Spleen (tissue), 11 donors: ENCODE results near the gene TFAP2C. TPM values are rescaled to one million over a fixed set of nuclear protein-coding genes. Genes with fewer than 3 reads are reported as not detected.
A peak's percentile ranks its signal among the peaks of the same experiment; 100 is the strongest.

Source experiments
- DNase-seq: peaks from one replicate; pipeline ENCODE4 v3.0.0-alpha.2; 2020
- H3K27ac ChIP-seq, 8 donors: fragments of 200-600 bp; sonication (generic) in 7 of 8; 1 replicate in 4 of 8; 2 replicates in 4 of 8; pipeline versions ENCODE4 v1.5.0 to v1.8.0; 2016 to 2021; ENCODE audit warnings: inconsistent platforms in 4 of 8, mild to moderate bottlenecking in 4 of 8, moderate library complexity in 1 of 8
- H3K27me3 ChIP-seq, 7 donors: fragments of 200-600 bp; sonication (generic) in 6 of 7; replicated peaks in 1 of 7; 1 replicate in 4 of 7; 2 replicates in 3 of 7; pipeline versions ENCODE4 v1.5.0 to v1.8.0; 2016 to 2021; ENCODE audit warnings: inconsistent platforms in 3 of 7, mild to moderate bottlenecking in 1 of 7
- H3K36me3 ChIP-seq, 6 donors: fragments of 200-600 bp; sonication (generic) in 5 of 6; 1 replicate in 4 of 6; 2 replicates in 2 of 6; pipeline versions ENCODE4 v1.5.0 to v1.8.0; 2016 to 2021; ENCODE audit warnings: inconsistent platforms in 2 of 6
- H3K4me1 ChIP-seq, 6 donors: fragments of 200-600 bp; sonication (generic) in 5 of 6; 1 replicate in 3 of 6; 2 replicates in 3 of 6; pipeline versions ENCODE4 v1.5.0 to v1.8.0; 2016 to 2021; ENCODE audit warnings: inconsistent platforms in 3 of 6
- H3K4me3 ChIP-seq, 8 donors: fragments of 200-600 bp; sonication (generic) in 7 of 8; 1 replicate in 4 of 8; 2 replicates in 4 of 8; pipeline versions ENCODE4 v1.5.0 to v1.8.0; 2016 to 2021; ENCODE audit warnings: inconsistent platforms in 4 of 8, mild to moderate bottlenecking in 4 of 8, moderate library complexity in 2 of 8
- H3K9me3 ChIP-seq, 8 donors: fragments of 200-600 bp; sonication (generic) in 7 of 8; 1 replicate in 4 of 8; 2 replicates in 4 of 8; pipeline versions ENCODE4 v1.5.0 to v1.8.0; 2016 to 2021; ENCODE audit warnings: inconsistent platforms in 4 of 8
- POLR2A ChIP-seq, 3 donors: fragments of 450-650 bp; IDR thresholded peaks; one replicate each; pipeline ENCODE4 v1.5.1; 2017; ENCODE audit warnings: antibody characterized with exemption in 3 of 3, mild to moderate bottlenecking in 1 of 3
- POLR2AphosphoS5 ChIP-seq, 3 donors: sonication (generic); formaldehyde crosslinking; IDR thresholded peaks; one replicate each; pipeline ENCODE4 v1.5.1; 2017; ENCODE audit warnings: antibody characterized with exemption in 3 of 3
- WGBS, 5 donors: extraction: QIAGEN DNeasy Blood & Tissue Kit in 3 of 5; methylation state at CpG; one replicate each; pipeline versions ENCODE4 v1.1.5 to v1.1.7; 2013 to 2018; 5-methylcytosine and 5-hydroxymethylcytosine counted together
- intact Hi-C: fragments of 100-400 bp; cut with DNase I; formaldehyde crosslinking; loops from one replicate; pipeline ENCODE4 v1.15.0; 2023; ENCODE audit warnings: low total_unique reads
- polyA plus RNA-seq, 3 donors: library from polyadenylated mRNA; stranded (reverse); fragments of 200-250 nt; gene quantifications; one replicate each; pipeline ENCODE4 v1.2.1, GENCODE V29; 2013
- total RNA-seq, 7 donors: library from RNA; depleted of rRNA in 3 of 7; stranded (reverse); fragments of >200 nt in 3 of 7; fragmentation: NEBNext Ultra II Directional in 4 of 7; extraction: Animal tissue kit (Norgen Biotek cat#: 25700) in 4 of 7; gene quantifications; one replicate each; pipeline versions ENCODE4 v1.1.0 to v1.2.1, GENCODE V29; 2016 to 2021
- TF ChIP-seq, protein P1 (sequence below), 11 experiments: fragments of 200-600 bp in 7 of 11; fragments of 450-650 bp in 4 of 11; sonication (generic) in 4 of 11; IDR thresholded peaks in 8 of 11; conservative IDR thresholded peaks in 3 of 11; 1 replicate in 7 of 11; 2 replicates in 4 of 11; pipeline versions ENCODE4 v1.4.0 to v1.8.0; 2016 to 2021; ENCODE audit warnings: antibody characterized with exemption in 11 of 11, inconsistent platforms in 4 of 11, mild to moderate bottlenecking in 1 of 11
- donor health status: healthy with polysubstance abuse.
- donor health status: DM: no; HTN: no; CAD: no; lungs with moderate emphysema.
- donor health status: DM: no; HTN: no; CAD: no.
- donor health status: Bipolar disorder and iron deficiency.
- donor health status: healthy.
- donor health status: DM: no; HTN: no; CAD: no.
- donor health status: DM: yes; HTN: yes; CAD: no.

The TFAP2C gene
- total and polyA plus RNA-seq, 10 donors: 0.03 to 0.16 (median 0.10) TPM; not detected in 7

DNA sequence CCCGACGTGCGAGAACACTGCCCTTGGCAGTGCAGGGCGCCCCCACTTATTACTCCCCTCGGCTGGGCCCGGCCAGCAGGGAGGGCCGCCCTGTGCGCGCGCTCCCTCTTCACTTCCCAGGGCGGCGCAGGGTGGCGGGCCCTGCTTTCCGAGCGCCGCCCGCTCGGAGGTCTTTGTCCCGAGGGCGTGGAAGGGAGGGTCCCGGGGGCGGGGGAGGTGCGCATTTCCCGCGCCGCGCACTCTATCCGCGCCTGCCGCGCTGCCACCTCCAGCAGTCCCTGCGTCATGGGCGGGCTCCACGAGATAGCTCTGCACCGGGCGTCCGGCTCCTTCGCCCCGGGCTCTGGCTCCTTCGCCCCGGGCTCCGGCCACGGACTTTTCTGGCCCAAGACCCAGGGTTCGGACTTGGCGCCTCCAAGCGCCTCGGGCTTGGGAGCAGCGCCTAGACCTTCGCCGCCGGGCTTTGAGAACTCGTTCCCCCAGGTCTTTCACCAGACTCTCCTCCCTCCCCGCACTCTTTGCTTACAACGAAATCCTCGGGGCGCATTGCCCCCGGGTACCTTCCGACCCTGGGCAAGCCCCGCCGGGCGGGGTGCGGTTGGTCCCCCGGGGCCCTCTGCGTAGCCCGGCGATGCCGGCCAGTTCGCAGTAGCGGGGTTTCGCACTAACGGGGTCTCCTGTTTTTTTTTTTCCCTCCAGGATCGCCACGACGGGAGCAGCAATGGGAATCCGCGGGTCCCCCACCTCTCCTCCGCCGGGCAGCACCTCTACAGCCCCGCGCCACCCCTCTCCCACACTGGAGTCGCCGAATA lies 1.6 kb downstream of the TFAP2C start:
- no peak for DNase-seq
- TF ChIP-seq, protein P1, sequence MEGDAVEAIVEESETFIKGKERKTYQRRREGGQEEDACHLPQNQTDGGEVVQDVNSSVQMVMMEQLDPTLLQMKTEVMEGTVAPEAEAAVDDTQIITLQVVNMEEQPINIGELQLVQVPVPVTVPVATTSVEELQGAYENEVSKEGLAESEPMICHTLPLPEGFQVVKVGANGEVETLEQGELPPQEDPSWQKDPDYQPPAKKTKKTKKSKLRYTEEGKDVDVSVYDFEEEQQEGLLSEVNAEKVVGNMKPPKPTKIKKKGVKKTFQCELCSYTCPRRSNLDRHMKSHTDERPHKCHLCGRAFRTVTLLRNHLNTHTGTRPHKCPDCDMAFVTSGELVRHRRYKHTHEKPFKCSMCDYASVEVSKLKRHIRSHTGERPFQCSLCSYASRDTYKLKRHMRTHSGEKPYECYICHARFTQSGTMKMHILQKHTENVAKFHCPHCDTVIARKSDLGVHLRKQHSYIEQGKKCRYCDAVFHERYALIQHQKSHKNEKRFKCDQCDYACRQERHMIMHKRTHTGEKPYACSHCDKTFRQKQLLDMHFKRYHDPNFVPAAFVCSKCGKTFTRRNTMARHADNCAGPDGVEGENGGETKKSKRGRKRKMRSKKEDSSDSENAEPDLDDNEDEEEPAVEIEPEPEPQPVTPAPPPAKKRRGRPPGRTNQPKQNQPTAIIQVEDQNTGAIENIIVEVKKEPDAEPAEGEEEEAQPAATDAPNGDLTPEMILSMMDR (IDR thresholded peaks at IDR 0.05 in 8 of 11, conservative IDR thresholded peaks at IDR 0.05 in 3 of 11): no peak
- no peak for TF ChIP-seq POLR2AphosphoS5 (IDR thresholded peaks at IDR 0.05)
- no peak for TF ChIP-seq POLR2A (IDR thresholded peaks at IDR 0.05)
- no peaks in the 10 kb centered on the region for H3K9me3 ChIP-seq
- peaks cover 24 to 53% (median 38%) of the 10 kb centered on the region in 6 donors for H3K4me1 ChIP-seq
- H3K27me3 ChIP-seq: peaks cover 21 to 100% (median 95%) of the 10 kb centered on the region in 7 donors
- intact Hi-C loops: no loop called here
- no peaks in the 10 kb centered on the region for H3K36me3 ChIP-seq
- WGBS, 5 donors: 4 to 8% (median 4%) methylated on average over 58 to 82 of the region's 82 CpGs
- peak overlapping the region in 3 of 8 donors; percentile 26 to 61 (median 39) for H3K4me3 ChIP-seq
- H3K27ac ChIP-seq: no peak overlapping the region

DNA sequence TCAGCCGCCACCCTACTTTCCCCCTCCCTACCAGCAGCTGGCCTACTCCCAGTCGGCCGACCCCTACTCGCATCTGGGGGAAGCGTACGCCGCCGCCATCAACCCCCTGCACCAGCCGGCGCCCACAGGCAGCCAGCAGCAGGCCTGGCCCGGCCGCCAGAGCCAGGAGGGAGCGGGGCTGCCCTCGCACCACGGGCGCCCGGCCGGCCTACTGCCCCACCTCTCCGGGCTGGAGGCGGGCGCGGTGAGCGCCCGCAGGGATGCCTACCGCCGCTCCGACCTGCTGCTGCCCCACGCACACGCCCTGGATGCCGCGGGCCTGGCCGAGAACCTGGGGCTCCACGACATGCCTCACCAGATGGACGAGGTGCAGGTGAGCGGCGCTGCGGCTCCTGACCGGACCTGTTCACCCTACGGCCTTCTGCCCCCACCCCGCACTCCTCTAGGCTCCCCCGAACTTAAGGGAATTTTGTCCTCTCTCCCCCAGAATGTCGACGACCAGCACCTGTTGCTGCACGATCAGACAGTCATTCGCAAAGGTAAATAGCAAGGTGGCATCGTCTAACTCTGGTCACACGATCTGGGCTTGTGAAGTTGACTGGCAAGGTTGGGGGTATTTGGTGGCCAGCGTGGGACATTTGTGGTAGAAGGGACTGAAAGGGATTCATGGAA lies 2.3 kb downstream of the TFAP2C start:
- no peak for DNase-seq
- TF ChIP-seq POLR2AphosphoS5 (IDR thresholded peaks at IDR 0.05): no peak
- TF ChIP-seq, protein P1 (IDR thresholded peaks at IDR 0.05 in 8 of 11, conservative IDR thresholded peaks at IDR 0.05 in 3 of 11): no peak
- intact Hi-C loops: no loop called here

DNA sequence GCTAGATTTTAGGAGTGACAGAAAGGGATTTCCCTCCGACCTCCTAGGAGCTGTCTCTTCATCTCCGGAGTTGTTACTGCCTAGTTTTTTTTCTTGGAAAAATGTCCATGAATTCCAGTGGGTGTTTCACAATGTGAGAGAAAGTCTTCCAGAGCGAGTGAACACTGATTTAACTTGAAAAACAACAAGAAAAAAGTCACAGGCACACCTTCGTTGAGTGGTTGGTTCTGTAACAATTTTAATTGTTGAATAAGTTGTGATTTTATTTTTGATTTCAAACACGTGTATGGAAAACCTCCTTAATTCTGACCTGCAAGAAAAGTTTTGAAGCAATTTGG lies 2.9 kb downstream of the TFAP2C start:
- H3K27me3 ChIP-seq: peaks cover 21 to 100% (median 89%) of the 10 kb centered on the region in 7 donors

More for the DNA sequence above, 2.3 kb downstream of the TFAP2C start:
- no peak overlapping the region for H3K27ac ChIP-seq
- H3K9me3 ChIP-seq: no peaks in the 10 kb centered on the region
- H3K4me3 ChIP-seq: no peak overlapping the region
- 8 to 12% (median 9%) methylated on average over 25 to 48 of the region's 48 CpGs for WGBS, 5 donors
- no peaks in the 10 kb centered on the region for H3K36me3 ChIP-seq
- peaks cover 21 to 100% (median 94%) of the 10 kb centered on the region in 7 donors for H3K27me3 ChIP-seq
- H3K4me1 ChIP-seq: peaks cover 24 to 45% (median 36%) of the 10 kb centered on the region in 6 donors

More for the DNA sequence above, 2.9 kb downstream of the TFAP2C start:
- intact Hi-C loops: no loop called here
- no peak for DNase-seq
- TF ChIP-seq POLR2A (IDR thresholded peaks at IDR 0.05) (no peak), POLR2AphosphoS5 (IDR thresholded peaks at IDR 0.05) (no peak)
- TF ChIP-seq, protein P1 (IDR thresholded peaks at IDR 0.05 in 8 of 11, conservative IDR thresholded peaks at IDR 0.05 in 3 of 11): no peak
- Histone ChIP-seq H3K4me1 (peaks cover 24 to 40% (median 34%) of the 10 kb centered on the region in 6 donors), H3K9me3 (no peaks in the 10 kb centered on the region), H3K27ac (no peak overlapping the region), H3K4me3 (no peak overlapping the region), H3K36me3 (no peaks in the 10 kb centered on the region)
- 19 to 25% (median 21%) methylated on average over 5 of the region's 5 CpGs for WGBS, 5 donors
